Measurements from ENCODE around the gene ADGRV1.

ADGRV1 gene

GRCh38 chr5:90874066-90874465, 315.5 kb downstream of the ADGRV1 start:
- DNase-seq (ENCODE audit: low read depth in 3 of 3), result no peak

GRCh38 chr5:90875456-90875855, 316.9 kb downstream of the ADGRV1 start:
- DNase-seq (ENCODE audit: low read depth in 3 of 3), result no peak

- no peak for DNase-seq (ENCODE audit: low read depth in 3 of 3)
Measured at GRCh38 chr5:90876366-90876765, 317.8 kb downstream of the ADGRV1 start.

GRCh38 chr5:90877049-90877448, 318.5 kb downstream of the ADGRV1 start:
- DNase-seq (ENCODE audit: low read depth in 3 of 3), result no peak

DNA sequence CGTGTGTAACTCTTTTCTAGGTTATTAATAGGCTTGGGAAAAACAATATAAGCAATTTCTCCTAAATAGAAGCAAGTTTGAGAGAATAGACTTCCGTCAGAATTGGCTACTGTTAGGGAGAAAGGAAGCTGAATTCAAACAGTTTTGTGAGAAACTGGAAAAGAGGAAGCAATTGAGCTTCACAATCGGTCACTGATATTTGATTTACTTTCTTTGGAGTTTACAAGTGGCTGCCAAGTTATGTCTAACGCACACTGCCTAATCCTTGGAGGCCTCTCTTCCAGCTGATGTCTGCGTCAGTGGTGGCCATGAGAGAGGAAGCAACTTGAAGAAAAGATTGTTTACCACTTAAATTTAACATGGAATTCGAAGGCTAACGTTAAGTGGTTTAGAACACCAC, 319.5 kb downstream of the ADGRV1 start:
- no peak for DNase-seq (ENCODE audit: low read depth in 3 of 3)

DNA sequence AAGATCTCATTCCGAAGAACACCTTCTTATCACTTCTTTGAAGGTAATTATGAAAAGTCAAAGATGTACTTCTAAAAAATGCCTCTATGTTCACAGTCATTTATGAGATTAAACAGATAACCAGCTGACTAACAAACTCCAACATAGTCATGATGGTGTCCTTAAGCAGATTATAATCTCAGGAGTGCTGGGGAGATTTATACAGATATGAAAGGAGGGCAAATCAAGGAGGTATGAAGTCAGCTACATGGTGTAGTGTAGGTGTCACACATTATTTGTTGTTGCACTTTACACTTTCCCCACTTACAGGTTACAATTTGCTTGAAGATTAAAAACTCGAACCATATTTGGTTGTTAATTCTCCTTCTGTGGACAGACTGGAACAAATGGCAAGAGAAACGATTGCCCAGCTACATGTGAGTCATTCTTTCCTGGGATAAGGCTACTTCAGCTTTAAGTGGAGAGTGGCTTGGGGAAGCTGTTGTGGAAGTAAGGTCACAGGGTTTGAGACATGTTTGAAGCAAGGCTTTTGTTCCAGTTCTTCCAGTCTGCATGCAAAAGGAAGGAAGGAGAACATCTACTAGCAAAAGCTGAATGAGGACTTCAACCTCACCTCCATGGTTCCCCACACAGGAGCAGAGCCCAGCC, 320.1 kb downstream of the ADGRV1 start:
- no peak for DNase-seq (ENCODE audit: low read depth in 3 of 3)

DNA sequence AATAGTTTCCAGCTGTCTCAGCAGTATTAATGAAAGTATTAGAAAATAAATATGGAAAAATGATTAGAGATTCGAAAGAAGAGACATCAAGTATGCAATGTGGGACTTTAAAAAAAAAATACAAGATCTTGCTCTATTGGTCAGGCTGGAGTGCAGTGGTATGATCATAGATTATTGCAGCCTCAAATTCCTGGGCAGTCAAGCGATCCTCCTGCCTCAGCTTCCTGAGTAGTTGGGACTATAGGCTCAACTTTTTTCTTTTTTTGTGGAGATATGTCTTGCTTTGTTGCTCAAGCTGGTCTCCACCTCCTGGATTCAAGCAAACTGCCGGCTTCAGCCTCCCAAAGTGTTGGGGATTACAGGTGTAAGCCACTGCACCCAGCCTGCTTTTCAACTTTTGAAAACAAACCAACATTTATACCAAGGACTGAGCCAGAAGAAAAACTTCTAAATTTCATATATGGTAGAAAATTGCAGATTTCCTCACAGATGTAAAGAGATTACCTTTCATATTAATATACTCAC, 323.1 kb downstream of the ADGRV1 start:
- no peak for DNase-seq (ENCODE audit: low read depth in 3 of 3)

DNA sequence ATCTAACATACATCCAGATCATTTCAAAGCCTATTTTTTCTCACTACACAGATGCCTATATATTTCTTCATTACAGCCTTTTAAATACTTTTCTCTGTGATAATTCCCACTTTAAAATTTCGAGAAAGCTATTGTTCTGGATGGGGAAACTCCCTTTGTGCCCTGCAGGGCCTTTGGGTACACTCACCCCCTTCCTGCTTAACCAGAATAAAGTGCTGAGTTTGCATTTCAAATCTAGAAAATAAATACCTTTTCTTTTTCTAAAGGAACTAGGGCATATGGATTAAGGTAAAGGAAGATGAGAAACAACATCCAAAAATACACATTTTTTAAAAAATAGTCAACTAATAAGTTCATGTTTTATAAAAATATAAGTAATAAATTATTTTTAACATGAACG, 323.9 kb downstream of the ADGRV1 start:
- DNase-seq (ENCODE audit: low read depth in 3 of 3), result no peak

GRCh38 chr5:90885180-90885868, 326.7 kb downstream of the ADGRV1 start:
- DNase-seq (ENCODE audit: low read depth in 3 of 3), result no peak

GRCh38 chr5:90886381-90886780, 327.8 kb downstream of the ADGRV1 start:
- no peak for DNase-seq (ENCODE audit: low read depth in 3 of 3)

- DNase-seq (ENCODE audit: low read depth in 3 of 3), result no peak
Measured at GRCh38 chr5:90888511-90889324, 330.1 kb downstream of the ADGRV1 start.

- no peak for DNase-seq (ENCODE audit: low read depth in 3 of 3)
Measured at GRCh38 chr5:90889325-90889600, 330.7 kb downstream of the ADGRV1 start.

GRCh38 chr5:90890180-90890579, 331.6 kb downstream of the ADGRV1 start:
- DNase-seq (ENCODE audit: low read depth in 3 of 3), result no peak

DNA sequence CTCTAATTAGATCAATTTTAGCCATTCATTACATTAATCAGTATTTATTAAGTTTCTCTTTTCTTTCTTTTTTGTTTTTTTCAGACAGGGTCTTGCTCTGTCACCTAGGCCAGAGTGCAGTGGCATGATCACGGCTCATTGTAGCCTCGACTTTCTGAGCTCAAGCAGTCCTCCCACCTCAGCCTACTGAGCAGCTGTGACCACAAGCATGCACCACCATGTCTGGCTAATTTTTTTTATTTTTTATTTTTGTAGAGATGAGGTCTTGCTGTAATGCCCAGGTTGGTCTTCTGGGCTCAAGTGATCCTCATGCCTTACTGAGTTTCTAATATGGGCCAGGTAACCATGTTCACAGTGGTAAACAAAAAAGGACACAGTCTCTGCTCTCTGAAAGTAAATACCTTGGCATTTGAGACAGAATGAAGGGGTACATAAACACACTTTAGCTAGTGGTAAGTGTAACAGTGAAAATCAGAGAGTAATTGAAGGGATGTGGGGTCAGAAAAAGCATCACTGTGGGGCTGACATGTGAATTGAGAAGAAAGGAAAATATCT, 336.3 kb downstream of the ADGRV1 start:
- DNase-seq (ENCODE audit: low read depth in 3 of 3), result no peak

DNA sequence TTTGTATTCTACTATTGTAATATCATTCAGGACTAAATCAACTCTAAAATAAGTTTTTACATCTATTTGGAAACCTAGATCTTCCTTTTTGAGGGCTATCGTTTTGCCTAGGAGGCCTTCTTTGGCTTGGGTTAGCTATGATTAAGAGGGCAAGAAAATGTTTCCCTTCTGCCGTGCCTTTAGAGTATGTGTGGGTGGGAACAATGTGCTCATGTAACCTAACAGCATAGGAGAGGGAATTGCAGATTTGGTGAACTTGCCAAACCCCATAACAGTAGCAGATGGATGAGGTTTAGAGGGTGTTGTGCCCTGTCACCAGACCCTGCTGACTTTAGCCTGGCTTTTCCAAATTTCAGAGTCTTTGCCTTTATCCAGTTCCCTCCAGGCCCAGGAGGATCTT, 339.0 kb downstream of the ADGRV1 start:
- DNase-seq (ENCODE audit: low read depth in 3 of 3), result no peak

DNA sequence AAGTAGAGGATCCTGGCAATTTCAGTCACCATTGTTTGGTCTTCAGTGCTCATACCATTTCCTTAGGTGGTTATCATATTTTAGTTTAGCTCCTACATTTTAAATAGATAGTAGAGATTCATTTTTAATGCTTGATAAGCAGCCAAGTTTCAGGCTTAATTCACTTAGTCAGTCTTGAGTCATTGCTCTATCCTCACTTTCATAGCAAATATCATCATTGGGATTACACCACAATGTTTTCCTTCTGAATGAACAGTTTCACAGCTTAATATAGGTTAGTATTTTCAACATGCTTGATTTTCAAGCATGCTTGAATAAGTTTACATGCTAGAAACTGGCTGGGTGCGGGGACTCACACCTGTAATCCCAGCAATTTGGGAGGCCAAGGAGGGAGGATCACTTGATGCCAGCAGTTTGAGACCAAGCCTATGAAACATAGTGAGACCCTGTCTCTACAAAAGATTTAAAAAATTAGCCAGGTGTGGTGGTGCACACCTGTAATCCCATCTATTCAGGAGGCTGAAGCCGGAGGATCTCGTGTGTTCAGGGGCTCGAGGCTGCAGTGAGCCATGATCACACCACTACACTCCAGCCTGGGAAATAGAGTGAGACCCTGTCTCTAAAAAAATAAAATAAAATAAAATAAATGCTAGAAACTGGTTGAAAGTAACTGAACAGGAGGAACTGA, 339.9 kb downstream of the ADGRV1 start:
- no peak for DNase-seq (ENCODE audit: low read depth in 3 of 3)

- no peak for DNase-seq (ENCODE audit: low read depth in 3 of 3)
Measured at GRCh38 chr5:90899014-90899604, 340.5 kb downstream of the ADGRV1 start.

DNA sequence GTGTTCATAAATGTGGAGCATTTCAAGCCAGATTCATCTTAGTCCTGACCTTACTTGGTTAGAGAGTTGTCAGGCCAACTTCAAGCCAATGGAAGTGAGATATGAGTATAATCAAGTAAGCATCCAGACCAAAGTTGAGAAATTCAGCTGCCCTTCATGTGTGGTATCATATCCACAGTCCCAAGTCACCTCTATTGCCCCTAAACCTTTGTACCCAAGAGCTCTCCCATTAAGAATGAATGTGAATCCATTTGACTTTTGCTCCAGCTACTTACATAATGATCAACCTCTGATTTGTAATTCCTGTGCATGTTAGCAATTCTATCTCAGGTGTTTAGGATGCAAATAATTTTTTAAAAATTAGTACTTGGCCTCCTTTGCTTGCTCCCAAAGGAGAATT, 342.7 kb downstream of the ADGRV1 start:
- DNase-seq (ENCODE audit: low read depth in 3 of 3), result no peak

- DNase-seq (ENCODE audit: low read depth in 3 of 3), result no peak
Measured at GRCh38 chr5:90902170-90902569, 343.6 kb downstream of the ADGRV1 start.

GRCh38 chr5:90902651-90903386, 344.2 kb downstream of the ADGRV1 start:
- no peak for DNase-seq (ENCODE audit: low read depth in 3 of 3)

DNA sequence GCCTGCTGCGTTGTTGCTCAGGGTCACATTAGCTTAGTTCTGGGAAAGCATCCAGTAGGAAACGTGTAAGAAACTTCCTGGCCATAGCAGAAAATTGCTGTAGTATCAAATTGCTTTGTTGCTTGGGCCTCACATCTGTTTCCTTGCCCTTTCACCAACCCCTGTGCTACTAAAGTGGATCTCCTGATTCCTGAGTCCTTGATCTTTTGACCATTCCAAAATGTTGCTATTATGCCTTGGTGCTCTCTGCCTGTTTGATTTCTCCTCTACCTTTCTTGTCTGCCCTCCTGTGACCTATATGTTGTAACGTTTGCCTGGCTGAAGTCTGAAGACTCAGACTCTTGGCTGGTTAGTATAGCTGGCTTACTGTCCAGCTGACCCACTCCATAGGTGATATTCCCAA, 350.5 kb downstream of the ADGRV1 start:
- DNase-seq (ENCODE audit: low read depth in 3 of 3), result no peak

All from stimulated activated CD4-positive, alpha-beta T cell treated with anti-CD3 and anti-CD28 coated beads, TNF-alpha, amount 100 ng/mL, for 48 hours (primary cell).